Testis (tissue), 2 donors: Measurements from ENCODE around the gene CCL4.

Experiments used
- POLR2A ChIP-seq: fragments of 450-650 bp; IDR thresholded peaks from one replicate; pipeline ENCODE4 v1.6.1; 2017; ENCODE audit warnings: antibody characterized with exemption, mild to moderate bottlenecking, moderate library complexity
- TF ChIP-seq, protein P1 (sequence below), 3 experiments: fragments of 450-650 bp in 2 of 3; fragments of 200-600 bp in 1 of 3; sonication (generic) in 1 of 3; IDR thresholded peaks; one replicate each; pipeline ENCODE4 v1.5.1; 2016 to 2019; ENCODE audit warnings: antibody characterized with exemption in 3 of 3, mild to moderate bottlenecking in 2 of 3, moderate library complexity in 1 of 3

DNA sequence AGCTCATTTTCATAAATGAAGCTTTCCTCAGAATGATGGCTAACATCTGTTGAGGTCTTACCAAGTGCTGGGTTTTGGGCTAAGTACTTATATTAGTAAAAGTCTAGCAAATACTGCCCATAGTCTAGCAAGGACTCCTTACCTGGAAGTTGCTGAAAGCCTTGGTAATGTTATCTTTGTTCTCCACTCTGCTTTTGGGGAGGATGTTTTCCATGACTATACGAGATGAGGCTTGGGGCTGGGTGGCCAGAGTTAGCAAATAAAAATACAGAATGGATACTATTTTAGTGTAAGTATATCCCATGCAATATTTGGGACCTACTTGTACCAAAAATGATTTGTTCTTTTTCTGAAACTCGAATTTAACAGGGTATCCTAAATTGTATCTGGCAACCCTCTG, 31.9 kb upstream of the CCL4 start:
- TF ChIP-seq, protein P1, sequence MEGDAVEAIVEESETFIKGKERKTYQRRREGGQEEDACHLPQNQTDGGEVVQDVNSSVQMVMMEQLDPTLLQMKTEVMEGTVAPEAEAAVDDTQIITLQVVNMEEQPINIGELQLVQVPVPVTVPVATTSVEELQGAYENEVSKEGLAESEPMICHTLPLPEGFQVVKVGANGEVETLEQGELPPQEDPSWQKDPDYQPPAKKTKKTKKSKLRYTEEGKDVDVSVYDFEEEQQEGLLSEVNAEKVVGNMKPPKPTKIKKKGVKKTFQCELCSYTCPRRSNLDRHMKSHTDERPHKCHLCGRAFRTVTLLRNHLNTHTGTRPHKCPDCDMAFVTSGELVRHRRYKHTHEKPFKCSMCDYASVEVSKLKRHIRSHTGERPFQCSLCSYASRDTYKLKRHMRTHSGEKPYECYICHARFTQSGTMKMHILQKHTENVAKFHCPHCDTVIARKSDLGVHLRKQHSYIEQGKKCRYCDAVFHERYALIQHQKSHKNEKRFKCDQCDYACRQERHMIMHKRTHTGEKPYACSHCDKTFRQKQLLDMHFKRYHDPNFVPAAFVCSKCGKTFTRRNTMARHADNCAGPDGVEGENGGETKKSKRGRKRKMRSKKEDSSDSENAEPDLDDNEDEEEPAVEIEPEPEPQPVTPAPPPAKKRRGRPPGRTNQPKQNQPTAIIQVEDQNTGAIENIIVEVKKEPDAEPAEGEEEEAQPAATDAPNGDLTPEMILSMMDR (IDR thresholded peaks at IDR 0.05), result no peak
- no peak for TF ChIP-seq POLR2A
